ENCODE results near the gene PRICKLE3.

DNA sequence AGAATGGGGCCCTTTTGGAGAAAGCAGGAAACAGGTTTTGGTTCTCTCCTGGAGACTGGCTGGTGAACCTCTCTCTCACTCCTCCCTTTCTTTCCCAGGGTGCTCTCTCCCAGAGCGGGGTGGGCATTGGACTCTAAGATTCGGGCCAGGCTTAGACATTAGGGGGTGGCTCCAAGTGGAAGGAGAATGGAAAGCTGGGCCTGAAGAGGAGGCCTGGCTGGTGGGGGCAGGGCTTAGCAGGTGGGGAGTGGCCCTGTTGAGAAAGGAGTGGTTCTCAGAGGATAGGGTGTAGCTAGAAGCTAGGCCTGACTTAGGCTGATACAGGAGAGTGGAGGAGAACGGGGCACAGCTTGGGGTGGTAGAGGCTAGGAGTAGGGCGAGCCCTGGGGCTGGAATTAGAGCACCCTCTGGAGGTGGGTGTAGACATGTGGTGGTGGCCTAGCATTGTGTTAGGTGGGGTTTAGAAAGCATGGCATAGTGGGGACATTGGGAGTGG is 8.8 kb downstream of the PRICKLE3 start:
- TF ChIP-seq, protein P1, sequence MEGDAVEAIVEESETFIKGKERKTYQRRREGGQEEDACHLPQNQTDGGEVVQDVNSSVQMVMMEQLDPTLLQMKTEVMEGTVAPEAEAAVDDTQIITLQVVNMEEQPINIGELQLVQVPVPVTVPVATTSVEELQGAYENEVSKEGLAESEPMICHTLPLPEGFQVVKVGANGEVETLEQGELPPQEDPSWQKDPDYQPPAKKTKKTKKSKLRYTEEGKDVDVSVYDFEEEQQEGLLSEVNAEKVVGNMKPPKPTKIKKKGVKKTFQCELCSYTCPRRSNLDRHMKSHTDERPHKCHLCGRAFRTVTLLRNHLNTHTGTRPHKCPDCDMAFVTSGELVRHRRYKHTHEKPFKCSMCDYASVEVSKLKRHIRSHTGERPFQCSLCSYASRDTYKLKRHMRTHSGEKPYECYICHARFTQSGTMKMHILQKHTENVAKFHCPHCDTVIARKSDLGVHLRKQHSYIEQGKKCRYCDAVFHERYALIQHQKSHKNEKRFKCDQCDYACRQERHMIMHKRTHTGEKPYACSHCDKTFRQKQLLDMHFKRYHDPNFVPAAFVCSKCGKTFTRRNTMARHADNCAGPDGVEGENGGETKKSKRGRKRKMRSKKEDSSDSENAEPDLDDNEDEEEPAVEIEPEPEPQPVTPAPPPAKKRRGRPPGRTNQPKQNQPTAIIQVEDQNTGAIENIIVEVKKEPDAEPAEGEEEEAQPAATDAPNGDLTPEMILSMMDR (IDR thresholded peaks at IDR 0.05): peak in 1 of 4 experiments; percentile 19
- TF ChIP-seq EP300 (IDR thresholded peaks at IDR 0.05) (no peak), POLR2AphosphoS5 (IDR thresholded peaks at IDR 0.05) (no peak), POLR2A (IDR thresholded peaks at IDR 0.05) (no peak)

Measured in gastroesophageal sphincter (tissue), 3 donors.